ENCODE data around the gene PPHLN1.

PPHLN1 gene

GRCh38 chr12:42325653-42326474 lies at the start of gene PPHLN1, which contains the start of gene ZCRB1:
PPHLN1 (plus strand) TSS chr12:42326167; CDS start chr12:42335903, 9,736 bp downstream.
ZCRB1 (minus strand) TSS chr12:42326094; CDS start chr12:42324102, 1,992 bp downstream.
- DNase-seq, result peak; percentile 80

DNA sequence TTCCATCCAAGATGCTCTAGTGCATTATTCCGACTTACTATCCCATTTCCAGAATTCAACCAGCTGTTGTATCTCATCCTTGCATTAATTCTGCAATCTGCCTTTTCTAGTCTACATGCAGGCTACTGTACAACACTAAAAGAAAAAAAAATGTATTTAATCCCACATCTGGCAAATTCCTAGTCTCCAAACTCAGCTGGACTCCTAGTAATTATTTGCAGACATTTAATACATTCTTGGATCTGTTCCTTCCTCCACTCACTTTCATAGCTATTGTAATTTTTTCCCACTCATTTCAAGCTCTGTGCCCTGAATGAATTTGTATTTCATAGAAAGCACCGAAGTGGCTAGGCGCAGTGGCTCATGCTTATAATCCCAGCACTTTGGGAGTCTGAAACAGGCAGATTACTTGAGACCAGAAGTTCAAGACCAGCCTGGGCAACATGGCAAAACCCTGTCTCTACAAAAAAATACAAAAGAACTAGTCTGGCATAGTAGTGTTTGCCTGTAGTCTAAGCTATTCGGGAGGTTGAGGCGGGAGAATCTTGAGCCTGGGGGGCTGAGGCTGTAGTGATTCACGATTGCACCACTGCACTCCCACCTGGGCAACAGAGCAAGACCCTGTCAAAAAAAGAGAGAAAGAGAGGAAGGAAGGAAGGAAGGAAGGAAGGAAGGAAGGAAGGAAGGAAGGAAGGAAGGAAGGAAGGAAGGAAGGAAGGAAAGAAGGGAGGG lies 48.4 kb upstream of the PPHLN1 start:
- DNase-seq, result no peak

DNA sequence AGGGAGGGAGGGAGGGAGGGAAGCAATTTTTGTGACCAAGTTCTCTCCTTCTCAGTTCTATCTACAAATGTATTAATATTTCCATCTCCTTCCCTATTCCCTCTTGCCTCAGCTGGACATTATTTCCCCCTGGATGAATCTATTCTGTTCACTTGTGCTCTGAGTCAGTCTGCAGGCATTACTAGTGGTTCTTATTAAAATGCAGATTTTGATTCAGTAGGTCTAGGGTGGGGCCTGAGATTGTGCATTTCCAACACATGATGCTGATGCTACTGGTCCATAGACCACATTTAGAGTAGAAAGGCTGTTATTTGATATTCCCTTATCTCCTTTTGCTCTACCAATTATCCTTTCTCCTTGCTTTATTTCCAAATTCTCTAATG lies 47.8 kb upstream of the PPHLN1 start:
- DNase-seq, result no peak

DNA sequence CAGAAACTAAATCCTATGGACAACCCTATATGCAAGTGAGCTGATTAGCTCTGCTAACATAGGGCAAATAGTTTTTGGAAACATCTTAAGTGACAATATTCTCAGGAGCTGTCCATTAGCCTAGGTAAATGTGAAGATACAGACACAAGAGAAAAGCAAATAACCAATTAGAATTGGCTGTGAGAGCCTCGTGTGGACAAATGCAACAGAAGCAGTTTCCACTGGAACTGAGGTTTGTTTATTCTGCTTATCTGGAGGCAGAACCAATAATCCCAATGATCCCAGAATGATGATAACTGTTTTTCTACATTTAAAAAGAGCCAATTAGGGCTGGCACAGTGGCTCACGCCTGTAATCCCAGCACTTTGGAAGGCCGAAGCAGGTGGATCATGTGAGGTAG lies 44.7 kb upstream of the PPHLN1 start:
- DNase-seq, result no peak

GRCh38 chr12:42281844-42282243 lies 44.1 kb upstream of the PPHLN1 start:
- no peak for DNase-seq

- no peak for DNase-seq
Observed at GRCh38 chr12:42282294-42282693, 43.7 kb upstream of the PPHLN1 start.

- DNase-seq, result no peak
Observed at GRCh38 chr12:42283739-42284138, 42.2 kb upstream of the PPHLN1 start.

GRCh38 chr12:42284157-42284556 lies 41.8 kb upstream of the PPHLN1 start:
- no peak for DNase-seq

DNA sequence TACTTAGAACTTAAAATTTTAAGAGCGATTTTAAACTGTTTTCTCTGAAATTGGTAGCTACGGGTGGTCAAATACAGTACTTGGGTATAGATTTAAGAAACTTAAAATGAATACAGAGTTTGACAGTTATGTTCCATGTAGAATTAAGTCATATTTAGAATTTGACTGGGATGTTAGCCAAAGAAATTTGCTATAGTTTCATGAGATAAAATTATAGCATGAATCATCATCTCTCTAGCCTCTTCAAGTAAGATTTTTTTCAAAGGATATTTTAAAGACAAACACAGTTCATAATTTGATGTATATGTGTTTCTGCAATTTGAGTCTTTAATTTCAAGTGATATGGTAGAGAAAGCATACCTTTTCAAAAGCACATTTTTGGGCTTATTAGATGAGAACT lies 41.1 kb upstream of the PPHLN1 start:
- no peak for DNase-seq

DNA sequence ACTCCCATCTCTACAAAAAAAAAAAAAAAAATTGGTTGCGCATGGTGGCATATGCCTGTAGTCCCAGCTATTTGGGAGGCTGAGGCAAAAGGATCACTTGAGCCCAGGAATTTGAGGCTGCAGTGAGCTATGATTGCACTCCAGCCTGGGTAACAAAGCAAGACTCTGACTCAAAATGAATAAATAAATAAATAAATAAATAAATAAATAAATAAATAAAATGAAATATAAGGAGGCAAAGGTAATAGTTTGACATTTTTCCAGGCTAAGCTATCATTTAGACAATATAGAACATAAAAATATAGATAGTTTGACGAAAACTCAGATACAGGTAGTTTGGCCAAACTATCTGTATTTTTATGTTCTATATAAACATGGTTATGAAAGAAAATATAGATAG lies 40.5 kb upstream of the PPHLN1 start:
- DNase-seq, result no peak

- no peak for DNase-seq
Observed at GRCh38 chr12:42286741-42287140, 39.2 kb upstream of the PPHLN1 start.

DNA sequence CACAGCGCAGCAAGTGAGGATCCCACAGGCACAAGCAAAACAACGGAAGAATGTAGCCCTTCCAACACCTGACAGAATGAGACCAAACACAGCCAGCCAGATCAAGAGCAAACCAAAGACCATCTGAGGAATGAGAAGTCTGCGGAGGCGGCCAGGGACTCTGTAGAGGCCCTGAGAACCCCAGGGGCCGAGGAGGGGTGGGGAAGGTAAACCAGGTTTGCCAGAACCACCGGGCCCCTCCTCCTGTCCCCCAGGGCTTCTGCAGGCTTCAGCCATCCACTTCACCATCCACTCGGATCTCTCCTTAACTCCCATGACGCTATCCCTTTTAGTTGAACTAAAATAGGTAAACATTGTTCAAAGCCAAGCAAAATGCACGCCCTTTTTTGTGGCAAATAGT lies 37.4 kb upstream of the PPHLN1 start:
- DNase-seq, result no peak

GRCh38 chr12:42291680-42292079 lies 34.3 kb upstream of the PPHLN1 start:
- no peak for DNase-seq

- no peak for DNase-seq
Observed at GRCh38 chr12:42296503-42297109, 29.4 kb upstream of the PPHLN1 start.

- DNase-seq, result no peak
Observed at GRCh38 chr12:42298887-42299286, 27.1 kb upstream of the PPHLN1 start.

DNA sequence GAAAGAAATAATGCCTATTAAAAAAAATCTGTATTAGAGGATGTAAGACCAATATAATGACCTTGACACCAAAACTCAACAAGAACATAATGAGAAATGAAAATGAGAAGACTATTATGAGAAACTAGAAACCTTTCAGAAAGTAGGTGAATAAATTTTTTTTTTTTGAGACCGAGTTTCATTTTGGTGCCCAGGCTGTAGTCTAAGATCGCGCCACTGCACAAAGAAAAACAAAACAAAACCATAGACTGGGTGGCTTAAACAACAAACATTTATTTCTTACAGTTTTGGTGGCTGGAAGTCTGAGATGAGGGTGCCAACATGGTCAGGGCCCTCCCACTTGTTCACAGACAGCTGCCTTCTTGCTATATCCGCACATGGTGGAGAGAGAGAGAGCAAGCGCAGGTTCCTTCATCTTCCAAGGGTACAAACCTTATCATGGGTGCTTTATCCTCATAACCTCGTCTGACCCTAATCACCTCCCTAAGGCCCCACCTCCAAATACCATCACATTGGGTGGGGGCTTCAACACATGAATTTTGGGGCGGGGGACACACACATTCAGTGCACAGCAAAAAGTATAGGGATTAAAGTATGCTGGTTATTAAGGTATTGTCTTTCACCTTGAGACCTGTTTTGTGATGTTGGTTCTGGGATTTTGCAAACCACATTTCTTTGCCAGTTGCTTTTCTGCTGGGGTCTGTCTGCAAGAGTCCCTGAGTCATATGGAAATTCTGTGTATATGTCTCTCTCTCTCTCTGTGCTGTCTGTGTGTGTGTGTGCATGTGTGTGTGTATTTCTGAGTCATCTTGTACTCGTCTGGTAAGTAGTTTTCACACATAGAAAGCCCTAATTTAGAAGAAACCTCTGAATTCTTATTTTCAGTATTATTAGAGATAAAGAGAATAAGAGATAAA lies 26.3 kb upstream of the PPHLN1 start:
- peak; percentile 52 for DNase-seq

DNA sequence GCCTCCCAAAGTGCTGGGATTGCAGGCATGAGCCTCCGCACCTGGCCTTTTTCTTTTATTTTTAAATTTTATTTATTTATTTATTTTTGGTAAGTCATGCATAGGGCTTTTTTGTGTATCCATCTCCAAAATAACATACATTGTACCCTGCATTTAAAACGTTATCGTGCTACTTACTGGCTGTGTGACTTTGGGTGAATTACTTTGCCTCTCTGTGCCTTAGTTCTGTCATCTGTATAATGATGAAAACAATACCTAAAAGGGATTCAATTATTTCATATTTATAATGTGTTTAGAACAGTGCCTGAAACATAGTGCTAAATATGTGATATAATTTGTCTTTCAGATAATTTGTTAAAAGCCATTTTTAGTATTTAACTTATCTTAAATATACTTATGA lies 19.7 kb upstream of the PPHLN1 start:
- no peak for DNase-seq

DNA sequence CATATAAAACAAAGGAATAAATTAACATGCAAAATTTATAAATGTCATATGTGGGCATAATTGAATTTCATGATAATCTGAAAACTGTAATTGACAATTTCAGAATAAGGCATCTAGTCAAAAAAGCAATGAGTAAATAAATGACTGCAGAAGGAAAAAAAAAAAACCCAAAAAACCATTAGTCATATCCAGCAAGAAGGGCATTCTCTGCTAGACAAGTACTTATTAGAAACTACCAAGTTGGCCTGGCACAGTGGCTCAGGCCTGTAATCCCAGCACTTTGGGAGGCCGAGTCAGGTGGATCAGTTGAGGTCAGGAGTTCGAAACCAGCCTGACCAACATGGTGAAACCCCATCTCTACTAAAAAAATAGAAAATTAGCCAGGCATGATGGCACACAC lies 17.6 kb upstream of the PPHLN1 start:
- no peak for DNase-seq

DNA sequence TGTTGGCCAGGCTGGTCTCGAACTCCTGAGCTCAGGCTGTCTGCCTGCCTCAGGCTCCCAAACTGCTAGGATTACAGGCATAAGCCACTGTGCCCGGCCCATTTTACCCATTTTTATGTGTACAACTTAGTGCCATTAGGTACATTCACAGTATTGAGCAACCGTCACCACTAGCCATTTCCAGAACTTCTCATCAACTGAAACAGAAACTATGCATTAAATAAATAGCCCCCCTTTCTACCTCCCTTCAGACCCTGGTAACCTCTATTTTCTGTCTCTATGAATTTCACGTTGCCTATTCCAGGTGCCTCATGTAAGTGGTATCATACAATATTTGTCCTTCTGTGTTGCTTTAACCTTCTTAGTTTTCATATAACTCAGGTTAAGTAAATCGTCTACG lies 16.0 kb upstream of the PPHLN1 start:
- no peak for DNase-seq

GRCh38 chr12:42315108-42315507 lies 10.9 kb upstream of the PPHLN1 start:
- no peak for DNase-seq

DNA sequence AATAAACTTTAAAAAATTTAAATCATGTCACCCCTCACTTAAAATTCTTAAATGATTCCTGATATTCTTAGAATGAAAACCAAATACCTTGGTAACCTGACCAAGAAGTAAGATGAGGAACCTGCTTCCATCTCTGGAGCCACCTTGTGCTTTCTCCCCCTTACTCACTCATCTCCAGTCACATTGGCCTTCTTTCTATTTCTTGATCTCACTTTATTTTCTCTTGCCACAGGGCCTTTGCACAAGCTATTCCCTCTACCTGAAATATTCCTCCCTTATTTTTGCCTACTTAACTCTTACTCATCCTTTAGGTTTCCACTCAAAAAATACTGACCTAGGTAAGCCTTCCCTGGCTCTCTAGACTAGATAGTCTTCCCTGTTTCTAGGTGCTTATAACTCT lies 5.2 kb upstream of the PPHLN1 start:
- no peak for DNase-seq

DNA sequence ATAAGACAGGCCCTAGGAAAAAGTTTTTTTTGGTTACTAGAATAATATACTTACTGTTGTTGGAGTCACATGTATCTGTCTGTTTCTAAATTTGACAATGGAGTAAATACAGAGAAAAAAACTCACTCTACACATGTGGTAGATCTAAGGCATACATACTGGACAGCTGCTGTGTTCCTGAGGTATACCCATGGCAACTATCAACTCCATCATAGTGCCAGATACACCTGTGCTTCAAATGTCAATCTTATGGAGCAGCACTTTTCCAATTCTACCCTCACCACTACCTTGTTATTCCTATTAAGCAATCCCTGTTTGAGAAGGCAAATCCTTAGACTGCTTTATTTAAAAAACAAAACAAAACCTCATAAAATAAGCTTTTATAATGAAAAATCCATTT lies 3.4 kb upstream of the PPHLN1 start:
- no peak for DNase-seq

GRCh38 chr12:42323856-42324255 lies 2.1 kb upstream of the PPHLN1 start:
- no peak for DNase-seq

Measured in activated CD8-positive, alpha-beta memory T cell treated with anti-CD3 and anti-CD28 coated beads, Interleukin-2, amount 50 U/mL, for 4 hours (primary cell).